UCSD-AML1 (cell line): ENCODE measurements around the gene ATXN1.
"Not testable (repeated sequence)": the region's sequence is repeated elsewhere in the genome, so short reads cannot be mapped to it uniquely, and the experiment has no call there.

Experiments
- DNase-seq: peaks from one replicate; lab custom pipeline; 2025; ENCODE audit not compliant: unreplicated experiment; lab: John Stamatoyannopoulos, UW

Gene ATXN1

GRCh38 chr6:16272201-16272600, 489.1 kb downstream of the ATXN1 start:
- no peak for DNase-seq

GRCh38 chr6:16271428-16271827, 489.8 kb downstream of the ATXN1 start:
- no peak for DNase-seq

- DNase-seq, result no peak
Observed at GRCh38 chr6:16270178-16270794, 491.0 kb downstream of the ATXN1 start.

- not testable (repeated sequence) for DNase-seq
Observed at GRCh38 chr6:16269442-16270070, 491.7 kb downstream of the ATXN1 start.

- DNase-seq, result no peak
Observed at GRCh38 chr6:16267428-16268263, 493.6 kb downstream of the ATXN1 start.

- DNase-seq, result no peak
Observed at GRCh38 chr6:16265351-16266341, 495.6 kb downstream of the ATXN1 start.

- no peak for DNase-seq
Observed at GRCh38 chr6:16264785-16265184, 496.5 kb downstream of the ATXN1 start.

- DNase-seq, result not testable (repeated sequence)
Observed at GRCh38 chr6:16263464-16264099, 497.7 kb downstream of the ATXN1 start.

- DNase-seq, result not testable (repeated sequence)
Observed at GRCh38 chr6:16262773-16263172, 498.5 kb downstream of the ATXN1 start.

- DNase-seq, result not testable (repeated sequence)
Observed at GRCh38 chr6:16260602-16261001, 500.7 kb downstream of the ATXN1 start.

GRCh38 chr6:16259604-16260003, 501.7 kb downstream of the ATXN1 start:
- not testable (repeated sequence) for DNase-seq

GRCh38 chr6:16258709-16259075, 502.6 kb downstream of the ATXN1 start:
- no peak for DNase-seq

- DNase-seq, result no peak
Observed at GRCh38 chr6:16257999-16258708, 503.1 kb downstream of the ATXN1 start.

- no peak for DNase-seq
Observed at GRCh38 chr6:16256781-16257180, 504.5 kb downstream of the ATXN1 start.

GRCh38 chr6:16254535-16254934, 506.7 kb downstream of the ATXN1 start:
- DNase-seq, result no peak

- DNase-seq, result no peak
Observed at GRCh38 chr6:16253399-16254144, 507.7 kb downstream of the ATXN1 start.

- DNase-seq, result no peak
Observed at GRCh38 chr6:16252686-16253299, 508.5 kb downstream of the ATXN1 start.

GRCh38 chr6:16251706-16252105, 509.6 kb downstream of the ATXN1 start:
- DNase-seq, result no peak

GRCh38 chr6:16249971-16250370, 511.3 kb downstream of the ATXN1 start:
- DNase-seq, result no peak
